GM13976 (cell line): ENCODE measurements around the gene PCA3.

Experiments used
- DNase-seq: peaks from one replicate; pipeline ENCODE4 v3.0.0; 2012; ENCODE audit warnings: low spot score
- in situ Hi-C: fragments of 300-500 bp; cut with MboI; formaldehyde crosslinking; loops from one replicate; pipeline ENCODE4 v1.12.0; 2022; ENCODE audit warnings: low sequenced_read_pairs, mixed read lengths, inconsistent platforms; ENCODE audit not compliant: unreplicated experiment
- TF ChIP-seq, protein P1 (sequence below): IDR thresholded peaks from 2 replicates; pipeline ENCODE4 v1.5.1; 2012; ENCODE audit warnings: borderline replicate concordance, mild to moderate bottlenecking; ENCODE audit not compliant: insufficient read depth; ENCODE audit errors: extremely low read depth, missing control alignments, control extremely low read depth

PCA3 gene

GRCh38 chr9:76744336-76744735 lies 19.9 kb upstream of the PCA3 start:
- in situ Hi-C loops = no loop called here
- peak; percentile 63 for DNase-seq
- TF ChIP-seq, protein P1, sequence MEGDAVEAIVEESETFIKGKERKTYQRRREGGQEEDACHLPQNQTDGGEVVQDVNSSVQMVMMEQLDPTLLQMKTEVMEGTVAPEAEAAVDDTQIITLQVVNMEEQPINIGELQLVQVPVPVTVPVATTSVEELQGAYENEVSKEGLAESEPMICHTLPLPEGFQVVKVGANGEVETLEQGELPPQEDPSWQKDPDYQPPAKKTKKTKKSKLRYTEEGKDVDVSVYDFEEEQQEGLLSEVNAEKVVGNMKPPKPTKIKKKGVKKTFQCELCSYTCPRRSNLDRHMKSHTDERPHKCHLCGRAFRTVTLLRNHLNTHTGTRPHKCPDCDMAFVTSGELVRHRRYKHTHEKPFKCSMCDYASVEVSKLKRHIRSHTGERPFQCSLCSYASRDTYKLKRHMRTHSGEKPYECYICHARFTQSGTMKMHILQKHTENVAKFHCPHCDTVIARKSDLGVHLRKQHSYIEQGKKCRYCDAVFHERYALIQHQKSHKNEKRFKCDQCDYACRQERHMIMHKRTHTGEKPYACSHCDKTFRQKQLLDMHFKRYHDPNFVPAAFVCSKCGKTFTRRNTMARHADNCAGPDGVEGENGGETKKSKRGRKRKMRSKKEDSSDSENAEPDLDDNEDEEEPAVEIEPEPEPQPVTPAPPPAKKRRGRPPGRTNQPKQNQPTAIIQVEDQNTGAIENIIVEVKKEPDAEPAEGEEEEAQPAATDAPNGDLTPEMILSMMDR = no peak

- TF ChIP-seq, protein P1 = no peak
- in situ Hi-C loops = no loop called here
- no peak for DNase-seq
Observed at GRCh38 chr9:76751001-76751400, 13.2 kb upstream of the PCA3 start.

DNA sequence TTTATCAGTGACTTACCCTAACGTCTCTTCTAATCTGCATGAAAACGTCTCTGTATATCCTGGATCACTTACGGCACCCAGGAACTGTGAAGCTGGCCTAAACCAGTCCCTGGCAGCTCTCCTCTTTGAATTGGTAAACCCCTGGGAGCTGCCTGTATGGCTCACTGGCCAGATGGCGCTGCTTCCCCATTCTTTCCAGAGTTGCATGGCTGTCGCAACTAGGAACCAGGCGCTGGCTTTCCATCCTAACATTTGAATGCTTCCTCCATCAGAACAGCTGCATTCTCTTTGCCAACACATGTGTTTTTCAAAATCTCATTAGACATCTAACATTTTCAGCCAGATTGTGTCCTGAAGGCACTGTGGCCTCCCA lies 8.0 kb upstream of the PCA3 start:
- no peak for DNase-seq
- TF ChIP-seq, protein P1 = no peak
- in situ Hi-C loops = no loop called here

GRCh38 chr9:76756941-76757673 lies 7.1 kb upstream of the PCA3 start:
- no peak for DNase-seq
- TF ChIP-seq, protein P1 = no peak
- in situ Hi-C loops = no loop called here

GRCh38 chr9:76758476-76758875 lies 5.8 kb upstream of the PCA3 start:
- DNase-seq = no peak
- TF ChIP-seq, protein P1 = no peak
- in situ Hi-C loops = no loop called here

- in situ Hi-C loops = no loop called here
- TF ChIP-seq, protein P1 = no peak
- no peak for DNase-seq
Observed at GRCh38 chr9:76759732-76760131, 4.5 kb upstream of the PCA3 start.
